Measurements from ENCODE around the gene PRPF19.

GRCh38 chr11:60847896-60848295 is 58.5 kb downstream of the PRPF19 start:
- no peak for TF ChIP-seq EZH2 (IDR thresholded peaks at IDR 0.05; ENCODE audit: low read length, missing control alignments)
- TF ChIP-seq CTCF (conservative IDR thresholded peaks at IDR 0.05 in 1 of 2, IDR thresholded peaks at IDR 0.05 in 1 of 2; ENCODE audit: low read depth in 1 of 2, low read length in 2 of 2), result no peak

All from fibroblast of lung (primary cell).